ENCODE measurements around the gene BAG2. TPM values are rescaled to one million over a fixed set of nuclear protein-coding genes. Genes with fewer than 3 reads are reported as not detected.

BAG2 gene
- polyA plus RNA-seq, 3 donors = 0.09 to 0.21 (median 0.20) TPM

DNA sequence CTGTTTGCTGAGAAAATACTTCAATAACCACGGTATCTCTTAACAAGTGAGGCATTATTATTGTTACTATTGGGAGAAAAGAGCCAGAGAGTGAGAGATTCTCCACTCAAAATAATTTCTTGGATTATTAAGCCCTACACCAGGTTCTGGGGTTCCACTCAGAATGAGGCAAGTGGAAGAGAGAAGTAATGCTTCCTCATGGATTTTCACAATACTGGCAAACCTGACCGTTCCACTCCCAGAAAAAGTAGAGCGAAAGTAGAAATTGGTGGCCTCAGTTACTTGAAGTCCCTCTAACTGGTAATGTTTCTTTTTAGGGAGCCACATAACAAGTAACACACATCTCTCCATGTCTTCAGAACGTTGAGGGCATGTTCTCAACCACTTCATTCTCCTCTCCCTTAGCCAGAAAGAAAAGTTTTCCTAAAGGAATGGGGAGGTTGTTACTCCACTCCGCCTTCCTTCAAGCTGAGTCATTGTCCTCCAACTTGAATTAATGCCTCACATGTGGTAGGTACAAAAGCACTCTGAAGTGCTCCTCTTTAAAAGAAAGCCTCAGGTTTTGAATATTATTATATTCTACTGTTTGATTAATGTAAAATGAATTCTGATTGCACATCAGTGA lies 1.9 kb downstream of the BAG2 start:
- Histone ChIP-seq H3K79me2 (ENCODE audit: insufficient read depth, low read length) (peaks cover 8% of the 10 kb centered on the region), H3K9me3 (replicated peaks in 1 of 2; ENCODE audit: control insufficient read depth in 1 of 2, insufficient read depth in 1 of 2, low read length in 2 of 2) (no peaks in the 10 kb centered on the region), H3K9ac (ENCODE audit: insufficient read depth, low read length, poor library complexity, severe bottlenecking) (no peak overlapping the region), H3K4me1 (ENCODE audit: control insufficient read depth in 1 of 2, insufficient read depth in 2 of 2, low read length in 2 of 2) (peaks cover 8 to 15% of the 10 kb centered on the region in 2 donors), H3K4me2 (replicated peaks; ENCODE audit: extremely low read depth, low read length, poor library complexity, severe bottlenecking) (peak overlapping the region; percentile 88), H3K27me3 (ENCODE audit: control insufficient read depth in 2 of 2, insufficient read depth in 2 of 2, low read length in 2 of 2) (peaks cover 4 to 12% of the 10 kb centered on the region in 2 donors), H3K36me3 (replicated peaks in 1 of 2; ENCODE audit: control insufficient read depth in 1 of 2, insufficient read depth in 2 of 2, low read length in 2 of 2) (no peaks in the 10 kb centered on the region), H2AFZ (ENCODE audit: insufficient read depth, low read depth, low read length, poor library complexity, severe bottlenecking) (no peak overlapping the region), H3K27ac (ENCODE audit: low read depth in 1 of 2, low read length in 2 of 2) (no peak overlapping the region), H3K4me3 (replicated peaks in 1 of 3; ENCODE audit: low read depth in 2 of 3, low read length in 3 of 3) (peak overlapping the region in 1 of 3 experiments; percentile 82), H4K20me1 (ENCODE audit: insufficient read depth, low read length) (no peaks in the 10 kb centered on the region)
- Mint-ChIP-seq H3K27me3 (ENCODE audit: low read depth in 3 of 3) (peaks cover 6 to 10% (median 7%) of the 10 kb centered on the region in 3 donors), H3K4me1 (peaks cover 20% of the 10 kb centered on the region), H3K36me3 (peaks cover 0 to 3% of the 10 kb centered on the region in 2 donors), H3K9me3 (peaks cover 0 to 1% (median 0%) of the 10 kb centered on the region in 7 donors), H3K27ac (no peak overlapping the region), H3K4me3 (no peak overlapping the region)
- DNase-seq = no peak
- TF ChIP-seq, protein P1, sequence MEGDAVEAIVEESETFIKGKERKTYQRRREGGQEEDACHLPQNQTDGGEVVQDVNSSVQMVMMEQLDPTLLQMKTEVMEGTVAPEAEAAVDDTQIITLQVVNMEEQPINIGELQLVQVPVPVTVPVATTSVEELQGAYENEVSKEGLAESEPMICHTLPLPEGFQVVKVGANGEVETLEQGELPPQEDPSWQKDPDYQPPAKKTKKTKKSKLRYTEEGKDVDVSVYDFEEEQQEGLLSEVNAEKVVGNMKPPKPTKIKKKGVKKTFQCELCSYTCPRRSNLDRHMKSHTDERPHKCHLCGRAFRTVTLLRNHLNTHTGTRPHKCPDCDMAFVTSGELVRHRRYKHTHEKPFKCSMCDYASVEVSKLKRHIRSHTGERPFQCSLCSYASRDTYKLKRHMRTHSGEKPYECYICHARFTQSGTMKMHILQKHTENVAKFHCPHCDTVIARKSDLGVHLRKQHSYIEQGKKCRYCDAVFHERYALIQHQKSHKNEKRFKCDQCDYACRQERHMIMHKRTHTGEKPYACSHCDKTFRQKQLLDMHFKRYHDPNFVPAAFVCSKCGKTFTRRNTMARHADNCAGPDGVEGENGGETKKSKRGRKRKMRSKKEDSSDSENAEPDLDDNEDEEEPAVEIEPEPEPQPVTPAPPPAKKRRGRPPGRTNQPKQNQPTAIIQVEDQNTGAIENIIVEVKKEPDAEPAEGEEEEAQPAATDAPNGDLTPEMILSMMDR (IDR thresholded peaks at IDR 0.05) = no peak
- intact Hi-C loops (cut with micrococcal nuclease) = no loop called here
- no CpG with 5 or more reads among the region's 5 CpGs for WGBS (ENCODE audit: insufficient coverage)

DNA sequence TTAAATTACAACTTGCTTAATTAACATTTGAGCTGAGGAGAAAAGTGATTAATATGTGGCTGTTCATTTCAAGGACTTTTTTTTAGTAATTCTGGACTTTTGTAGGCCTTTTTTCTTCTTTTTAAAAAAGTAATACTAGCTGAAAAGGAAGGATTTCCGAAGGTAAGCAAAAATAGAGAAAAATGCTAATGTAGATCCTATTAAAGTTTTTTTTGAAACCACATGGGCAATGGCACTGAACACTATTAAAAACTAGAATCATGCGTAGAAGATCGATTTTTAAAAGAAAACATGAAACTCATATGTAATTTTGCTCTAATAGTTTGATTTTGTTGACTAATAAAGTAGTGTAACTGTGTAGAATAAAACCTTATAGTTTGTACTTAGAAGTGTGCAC lies 2.4 kb downstream of the BAG2 start:
- H3K36me3 Mint-ChIP-seq = peaks cover 0 to 3% of the 10 kb centered on the region in 2 donors
- H3K27ac Mint-ChIP-seq = no peak overlapping the region
- intact Hi-C loops (cut with micrococcal nuclease) = no loop called here
- H3K9ac ChIP-seq (ENCODE audit: insufficient read depth, low read length, poor library complexity, severe bottlenecking) = no peak overlapping the region
- no peaks in the 10 kb centered on the region for H3K9me3 ChIP-seq (replicated peaks in 1 of 2; ENCODE audit: control insufficient read depth in 1 of 2, insufficient read depth in 1 of 2, low read length in 2 of 2)
- peaks cover 4 to 12% of the 10 kb centered on the region in 2 donors for H3K27me3 ChIP-seq (ENCODE audit: control insufficient read depth in 2 of 2, insufficient read depth in 2 of 2, low read length in 2 of 2)
- H3K9me3 Mint-ChIP-seq = peaks cover 0 to 1% (median 0%) of the 10 kb centered on the region in 7 donors
- peaks cover 20% of the 10 kb centered on the region for H3K4me1 Mint-ChIP-seq
- WGBS (ENCODE audit: insufficient coverage) = no CpG with 5 or more reads among the region's 3 CpGs
- no peak overlapping the region for H3K4me3 ChIP-seq (replicated peaks in 1 of 3; ENCODE audit: low read depth in 2 of 3, low read length in 3 of 3)
- no peak overlapping the region for H3K4me2 ChIP-seq (replicated peaks; ENCODE audit: extremely low read depth, low read length, poor library complexity, severe bottlenecking)
- H3K4me3 Mint-ChIP-seq = no peak overlapping the region
- no peak overlapping the region for H3K27ac ChIP-seq (ENCODE audit: low read depth in 1 of 2, low read length in 2 of 2)
- H2AFZ ChIP-seq (ENCODE audit: insufficient read depth, low read depth, low read length, poor library complexity, severe bottlenecking) = no peak overlapping the region
- H3K36me3 ChIP-seq (replicated peaks in 1 of 2; ENCODE audit: control insufficient read depth in 1 of 2, insufficient read depth in 2 of 2, low read length in 2 of 2) = no peaks in the 10 kb centered on the region
- peaks cover 8 to 15% of the 10 kb centered on the region in 2 donors for H3K4me1 ChIP-seq (ENCODE audit: control insufficient read depth in 1 of 2, insufficient read depth in 2 of 2, low read length in 2 of 2)
- peaks cover 8% of the 10 kb centered on the region for H3K79me2 ChIP-seq (ENCODE audit: insufficient read depth, low read length)
- DNase-seq = no peak
- TF ChIP-seq, protein P1 (IDR thresholded peaks at IDR 0.05) = no peak
- no peaks in the 10 kb centered on the region for H4K20me1 ChIP-seq (ENCODE audit: insufficient read depth, low read length)
- peaks cover 6 to 10% (median 7%) of the 10 kb centered on the region in 3 donors for H3K27me3 Mint-ChIP-seq (ENCODE audit: low read depth in 3 of 3)
